Effector CD8-positive, alpha-beta T cell (primary cell): ENCODE results near the gene ABHD1.
"Not testable (repeated sequence)": the region's sequence is repeated elsewhere in the genome, so short reads cannot be mapped to it uniquely, and the experiment has no call there.

Experiments used
- DNase-seq: peaks from one replicate; lab custom pipeline; 2025; lab: John Stamatoyannopoulos, UW
- total RNA-seq, 4 experiments: gene quantifications; one replicate each; lab custom pipeline; 2026; lab: John Stamatoyannopoulos, UW

Gene ABHD1
- total RNA-seq: 0.19 to 2.4 (median 0.88) reads per million in 4 experiments

DNA sequence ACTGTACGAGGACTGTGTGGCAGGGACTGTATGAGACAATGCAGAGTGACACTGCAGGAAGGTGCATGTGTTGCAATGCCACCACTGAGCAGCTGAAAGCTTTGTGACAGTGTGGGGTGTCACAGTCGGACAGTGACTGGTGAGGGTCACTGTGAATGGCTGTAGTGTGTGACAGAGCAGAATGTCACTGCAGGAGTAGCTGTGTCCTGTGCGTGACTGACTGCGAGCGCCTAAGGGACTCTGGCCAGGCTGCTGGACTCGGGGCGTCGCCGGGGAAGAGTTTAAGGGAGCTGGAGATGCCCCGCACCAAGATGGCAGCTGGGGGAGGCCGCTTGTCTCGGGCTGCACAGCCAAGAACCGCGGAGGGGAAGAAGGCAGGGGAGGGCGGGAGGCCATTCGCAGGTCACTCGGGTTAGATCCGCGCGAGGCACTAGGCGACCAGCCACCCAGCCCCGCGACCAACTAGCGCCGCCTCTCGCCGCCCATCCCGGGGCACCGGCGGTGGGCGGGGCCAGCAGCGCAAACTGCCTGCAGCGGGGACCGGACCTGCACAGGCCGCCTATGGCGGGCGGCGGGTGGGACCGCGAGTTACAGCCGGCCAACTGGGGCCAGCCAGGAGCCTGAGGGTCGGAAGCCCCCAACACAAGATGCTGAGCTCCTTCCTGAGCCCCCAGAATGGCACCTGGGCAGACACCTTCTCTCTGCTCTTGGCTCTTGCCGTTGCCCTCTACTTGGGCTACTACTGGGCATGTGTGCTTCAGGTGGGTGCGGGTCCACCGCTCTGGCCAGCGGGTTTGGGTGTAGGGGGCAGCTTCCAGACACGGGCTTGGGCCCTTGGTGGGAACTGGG is at the start of gene ABHD1:
Gene ABHD1, plus strand, starts transcription at position 514 of the 849 bp plus-strand sequence. Its CDS starts 134 bp downstream, at position 648.
- peak; percentile 60 for DNase-seq

DNA sequence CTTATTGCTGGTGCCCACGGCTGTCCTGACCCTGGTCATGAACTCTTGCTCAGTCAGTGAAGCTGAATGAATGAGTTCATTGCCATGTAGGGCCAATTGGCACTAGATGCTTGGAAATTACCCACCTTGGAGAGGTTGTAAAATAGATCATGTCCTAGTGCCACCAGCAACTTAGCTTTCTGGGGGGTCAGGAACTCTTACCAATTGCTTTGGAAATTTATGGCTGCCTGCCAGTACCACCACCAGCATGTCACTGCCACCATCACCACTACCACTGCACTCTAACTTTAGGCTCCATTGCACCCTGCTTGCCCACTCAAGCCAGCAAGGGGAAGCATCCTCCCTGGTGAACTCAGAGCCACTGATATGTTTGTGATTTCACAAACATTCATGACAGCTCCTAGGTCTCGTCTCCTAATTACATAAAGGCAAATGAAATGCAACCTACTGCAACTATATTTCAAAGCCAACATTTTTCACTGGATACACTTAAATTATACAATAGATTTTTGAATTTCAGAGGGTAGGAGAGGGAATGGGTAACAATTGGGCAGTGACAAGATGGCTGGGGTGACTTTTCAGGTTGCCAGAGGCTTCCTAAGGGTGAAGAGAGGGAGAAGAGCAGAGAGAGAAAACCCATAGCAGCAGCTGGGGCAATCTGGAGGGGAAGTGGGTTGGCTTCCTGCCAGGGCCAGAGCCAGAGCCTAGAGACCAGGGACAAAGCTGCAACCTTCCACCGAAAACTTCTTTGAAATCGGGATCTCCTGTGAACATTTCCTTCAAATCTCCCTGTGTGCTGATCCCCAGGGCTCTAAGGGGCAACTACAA is 48.7 kb upstream of the ABHD1 start:
- DNase-seq: peak; percentile 25

DNA sequence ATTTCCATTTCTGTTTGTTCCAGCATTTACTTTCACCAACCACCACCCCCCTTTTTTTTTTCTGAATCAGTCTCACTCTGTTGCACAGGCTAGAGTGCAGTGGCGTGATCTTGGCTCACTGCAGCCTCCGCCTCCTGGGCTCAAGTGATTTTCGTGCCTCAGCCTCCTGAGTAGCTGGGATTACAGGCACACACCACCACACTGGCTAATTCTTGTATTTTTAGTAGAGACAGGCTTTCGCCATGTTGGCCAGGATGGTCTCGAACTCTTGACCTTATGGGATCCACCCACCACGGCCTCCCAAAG is 48.1 kb upstream of the ABHD1 start:
- DNase-seq: not testable (repeated sequence)

DNA sequence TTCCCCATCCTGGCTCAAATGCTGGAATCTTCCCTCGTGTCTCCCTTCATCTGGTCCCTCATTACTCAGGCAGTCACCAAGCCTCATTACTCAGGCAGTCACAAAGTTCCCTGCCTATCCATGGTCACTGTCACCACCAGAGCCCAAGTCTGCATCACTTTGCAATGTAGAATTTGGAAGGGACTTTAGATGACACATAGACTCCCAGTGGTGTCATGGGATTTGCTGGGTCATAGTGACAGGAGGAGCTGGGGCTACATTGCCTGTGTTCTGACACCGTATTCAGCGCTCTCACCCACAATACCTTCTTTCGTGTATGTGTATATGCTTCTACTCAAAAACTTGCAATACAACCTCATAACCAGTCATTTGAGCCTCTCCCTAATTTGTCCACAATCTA is 47.3 kb upstream of the ABHD1 start:
- no peak for DNase-seq

DNA sequence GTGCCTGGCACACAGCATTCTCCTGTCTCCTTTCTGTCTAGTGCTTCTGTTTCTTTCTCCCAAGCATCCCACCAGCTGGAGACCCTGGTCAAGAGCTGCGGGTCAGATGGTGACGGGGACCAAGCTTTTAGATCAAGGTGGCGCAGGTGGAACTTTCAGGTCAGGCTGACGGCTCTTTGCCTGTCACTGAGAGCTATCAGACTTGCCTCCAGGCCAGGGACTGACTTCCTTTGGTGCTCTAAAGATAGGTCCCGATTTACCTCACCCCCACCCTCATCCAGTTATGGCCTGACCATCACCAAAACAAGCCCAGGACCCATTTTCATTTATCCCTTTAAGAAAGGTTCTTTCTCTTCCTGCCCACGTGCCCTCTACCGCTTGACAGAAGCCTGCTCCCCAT is 46.4 kb upstream of the ABHD1 start:
- no peak for DNase-seq

DNA sequence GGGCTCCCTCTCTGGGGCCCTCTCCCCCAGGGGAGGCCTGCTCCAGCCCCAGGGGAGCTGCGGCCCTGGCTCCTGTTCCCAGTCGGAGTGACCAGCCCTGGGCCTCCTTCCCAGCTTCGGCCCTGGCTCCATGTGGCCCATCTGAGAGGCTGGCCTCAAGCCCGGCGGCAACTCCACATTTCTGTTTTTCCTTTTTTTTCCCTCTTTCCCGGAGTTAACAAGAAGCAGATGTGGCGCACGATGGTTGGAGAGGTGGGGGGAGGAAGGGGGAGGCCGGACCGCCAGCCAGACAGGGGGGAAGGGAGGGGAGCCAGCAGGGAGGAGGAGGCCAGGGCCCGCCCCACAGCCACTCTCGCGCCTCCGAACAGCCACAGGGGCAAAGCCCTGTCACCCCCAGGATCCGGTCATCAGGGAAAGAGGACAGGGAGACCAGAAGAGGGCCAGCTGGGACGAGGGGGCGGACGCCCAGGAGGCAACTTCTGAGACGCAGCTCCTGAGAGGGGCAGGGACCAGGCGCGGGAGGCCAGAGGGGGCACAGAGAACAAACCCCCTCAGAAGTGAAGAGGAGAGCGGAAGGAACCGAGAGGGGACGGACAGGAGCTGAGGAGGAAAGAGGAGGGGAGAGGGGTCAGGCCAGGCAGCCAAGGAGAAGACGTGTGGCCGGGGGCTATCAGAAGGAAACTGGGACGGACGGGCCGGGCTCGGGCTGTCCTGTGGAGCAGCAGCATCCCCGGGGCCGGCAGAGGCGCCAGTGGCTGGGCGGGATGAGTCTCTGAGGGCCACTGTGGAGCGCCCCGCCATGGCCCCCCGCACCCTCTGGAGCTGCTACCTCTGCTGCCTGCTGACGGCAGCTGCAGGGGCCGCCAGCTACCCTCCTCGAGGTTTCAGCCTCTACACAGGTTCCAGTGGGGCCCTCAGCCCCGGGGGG is 45.1 kb upstream of the ABHD1 start, which contains the start of gene EMILIN1:
Gene EMILIN1, plus strand, starts transcription at position 349 of the 928 bp plus-strand sequence. Its CDS starts 451 bp downstream, at position 800.
- DNase-seq: no peak

DNA sequence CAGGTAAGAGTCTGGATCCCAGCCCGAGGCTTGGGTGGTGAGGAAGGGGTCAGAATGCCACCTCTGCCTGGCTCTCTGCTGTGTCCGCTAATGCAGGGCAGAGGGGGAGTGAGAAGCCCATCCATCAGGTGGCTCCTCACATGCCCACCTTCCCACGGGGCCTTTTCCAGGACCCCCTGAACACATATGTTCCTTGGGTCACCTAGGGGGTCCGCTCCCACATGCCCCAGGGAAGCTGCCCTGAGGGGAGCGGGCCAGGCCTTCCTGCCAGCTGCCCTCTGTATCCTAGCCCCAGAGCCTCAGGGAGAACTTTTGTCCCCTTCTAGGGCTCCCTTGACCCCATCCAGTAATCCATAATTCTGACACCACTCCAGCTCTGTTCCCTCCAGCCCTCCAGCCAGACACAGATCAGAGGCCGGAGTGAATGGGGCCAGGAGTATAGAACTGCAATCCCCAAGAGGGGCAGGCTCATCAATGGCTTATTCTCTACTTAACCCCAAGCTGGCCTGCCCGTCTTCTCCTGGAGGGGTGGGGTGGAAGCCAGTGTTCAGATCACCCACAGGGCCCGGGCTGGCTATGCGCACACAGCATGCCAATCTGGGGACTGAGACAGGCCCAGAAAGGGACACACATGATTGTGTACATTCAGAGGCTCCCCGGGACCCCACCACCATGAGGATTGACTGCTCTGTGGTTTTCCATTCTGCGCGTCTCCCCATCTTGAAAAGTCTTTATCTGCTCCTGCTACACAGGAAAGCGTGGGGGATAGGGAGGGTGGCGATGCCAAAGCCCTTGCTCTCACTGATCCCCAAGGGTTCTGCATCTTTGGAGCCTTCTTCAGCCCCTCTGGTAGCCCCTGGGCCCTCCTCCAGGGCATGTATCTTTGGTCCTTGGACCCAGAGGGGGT is 44.1 kb upstream of the ABHD1 start:
- DNase-seq: no peak

DNA sequence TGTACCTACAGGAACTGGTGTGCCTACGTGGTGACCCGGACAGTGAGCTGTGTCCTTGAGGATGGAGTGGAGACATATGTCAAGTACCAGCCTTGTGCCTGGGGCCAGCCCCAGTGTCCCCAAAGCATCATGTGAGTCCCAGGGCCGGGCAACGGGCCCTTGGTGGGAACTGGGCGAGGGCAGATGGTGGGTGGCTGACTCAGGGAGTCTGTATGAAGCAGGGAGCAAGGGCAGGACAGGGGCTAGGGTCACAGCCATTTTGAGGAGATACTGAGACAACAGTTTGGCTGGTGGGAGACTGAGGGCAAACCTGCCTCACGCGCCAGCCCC is 43.5 kb upstream of the ABHD1 start:
- no peak for DNase-seq

DNA sequence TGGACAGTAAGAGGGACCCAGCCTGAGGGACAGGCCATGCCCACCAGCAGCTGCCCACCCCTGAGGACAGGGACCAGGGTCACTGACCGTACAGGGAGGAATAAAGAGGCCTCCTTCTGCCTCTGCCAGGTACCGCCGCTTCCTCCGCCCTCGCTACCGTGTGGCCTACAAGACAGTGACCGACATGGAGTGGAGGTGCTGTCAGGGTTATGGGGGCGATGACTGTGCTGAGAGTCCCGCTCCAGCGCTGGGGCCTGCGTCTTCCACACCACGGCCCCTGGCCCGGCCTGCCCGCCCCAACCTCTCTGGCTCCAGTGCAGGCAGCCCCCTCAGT is 43.0 kb upstream of the ABHD1 start:
- DNase-seq: no peak

DNA sequence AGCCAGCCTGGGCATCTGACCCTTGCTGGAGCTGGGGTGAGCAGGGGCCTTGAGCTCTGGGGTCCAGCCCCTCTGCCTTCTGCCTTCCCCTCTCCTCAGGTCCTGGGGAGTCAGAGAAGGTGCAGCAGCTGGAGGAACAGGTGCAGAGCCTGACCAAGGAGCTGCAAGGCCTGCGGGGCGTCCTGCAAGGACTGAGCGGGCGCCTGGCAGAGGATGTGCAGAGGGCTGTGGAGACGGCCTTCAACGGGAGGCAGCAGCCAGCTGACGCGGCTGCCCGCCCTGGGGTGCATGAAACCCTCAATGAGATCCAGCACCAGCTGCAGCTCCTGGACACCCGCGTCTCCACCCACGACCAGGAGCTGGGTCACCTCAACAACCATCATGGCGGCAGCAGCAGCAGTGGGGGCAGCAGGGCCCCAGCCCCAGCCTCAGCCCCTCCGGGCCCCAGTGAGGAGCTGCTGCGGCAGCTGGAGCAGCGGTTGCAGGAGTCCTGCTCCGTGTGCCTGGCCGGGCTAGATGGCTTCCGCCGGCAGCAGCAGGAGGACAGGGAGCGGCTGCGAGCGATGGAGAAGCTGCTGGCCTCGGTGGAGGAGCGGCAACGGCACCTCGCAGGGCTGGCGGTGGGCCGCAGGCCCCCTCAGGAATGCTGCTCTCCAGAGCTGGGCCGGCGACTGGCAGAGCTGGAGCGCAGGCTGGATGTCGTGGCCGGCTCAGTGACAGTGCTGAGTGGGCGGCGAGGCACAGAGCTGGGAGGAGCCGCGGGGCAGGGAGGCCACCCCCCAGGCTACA is 41.4 kb upstream of the ABHD1 start:
- DNase-seq: no peak

DNA sequence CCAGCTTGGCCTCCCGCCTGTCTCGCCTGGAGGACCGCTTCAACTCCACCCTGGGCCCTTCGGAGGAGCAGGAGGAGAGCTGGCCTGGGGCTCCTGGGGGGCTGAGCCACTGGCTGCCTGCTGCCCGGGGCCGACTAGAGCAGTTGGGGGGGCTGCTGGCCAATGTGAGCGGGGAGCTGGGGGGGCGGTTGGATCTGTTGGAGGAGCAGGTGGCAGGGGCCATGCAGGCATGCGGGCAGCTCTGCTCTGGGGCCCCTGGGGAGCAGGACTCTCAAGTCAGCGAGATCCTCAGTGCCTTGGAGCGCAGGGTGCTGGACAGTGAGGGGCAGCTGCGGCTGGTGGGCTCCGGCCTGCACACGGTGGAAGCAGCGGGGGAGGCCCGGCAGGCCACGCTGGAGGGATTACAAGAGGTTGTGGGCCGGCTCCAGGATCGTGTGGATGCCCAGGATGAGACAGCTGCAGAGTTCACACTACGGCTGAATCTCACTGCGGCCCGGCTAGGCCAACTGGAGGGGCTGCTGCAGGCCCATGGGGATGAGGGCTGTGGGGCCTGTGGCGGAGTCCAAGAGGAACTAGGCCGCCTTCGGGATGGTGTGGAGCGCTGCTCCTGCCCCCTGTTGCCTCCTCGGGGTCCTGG is 40.7 kb upstream of the ABHD1 start:
- no peak for DNase-seq

DNA sequence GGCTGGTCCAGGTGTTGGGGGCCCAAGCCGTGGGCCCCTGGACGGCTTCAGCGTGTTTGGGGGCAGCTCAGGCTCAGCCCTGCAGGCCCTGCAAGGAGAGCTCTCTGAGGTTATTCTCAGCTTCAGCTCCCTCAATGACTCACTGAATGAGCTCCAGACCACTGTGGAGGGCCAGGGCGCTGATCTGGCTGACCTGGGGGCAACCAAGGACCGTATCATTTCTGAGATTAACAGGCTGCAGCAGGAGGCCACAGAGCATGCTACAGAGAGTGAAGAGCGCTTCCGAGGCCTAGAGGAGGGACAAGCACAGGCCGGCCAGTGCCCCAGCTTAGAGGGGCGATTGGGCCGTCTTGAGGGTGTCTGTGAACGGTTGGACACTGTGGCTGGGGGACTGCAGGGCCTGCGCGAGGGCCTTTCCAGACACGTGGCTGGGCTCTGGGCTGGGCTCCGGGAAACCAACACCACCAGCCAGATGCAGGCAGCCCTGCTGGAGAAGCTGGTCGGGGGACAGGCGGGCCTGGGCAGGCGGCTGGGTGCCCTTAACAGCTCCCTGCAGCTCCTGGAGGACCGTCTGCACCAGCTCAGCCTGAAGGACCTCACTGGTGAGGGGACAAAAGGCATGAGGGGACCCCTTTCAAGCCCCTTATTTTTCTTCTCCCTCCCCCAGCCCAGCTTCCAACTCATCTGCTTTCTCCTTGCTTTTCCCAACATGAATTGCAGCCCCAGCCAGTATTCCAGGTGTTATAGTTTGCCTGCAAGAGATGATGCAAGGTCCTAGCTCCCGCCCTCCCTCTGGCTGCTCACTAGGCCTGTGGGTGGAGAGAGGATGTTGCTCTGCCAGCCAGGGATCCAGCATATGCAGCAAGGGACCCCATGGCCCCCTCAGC is 40.0 kb upstream of the ABHD1 start:
- no peak for DNase-seq

DNA sequence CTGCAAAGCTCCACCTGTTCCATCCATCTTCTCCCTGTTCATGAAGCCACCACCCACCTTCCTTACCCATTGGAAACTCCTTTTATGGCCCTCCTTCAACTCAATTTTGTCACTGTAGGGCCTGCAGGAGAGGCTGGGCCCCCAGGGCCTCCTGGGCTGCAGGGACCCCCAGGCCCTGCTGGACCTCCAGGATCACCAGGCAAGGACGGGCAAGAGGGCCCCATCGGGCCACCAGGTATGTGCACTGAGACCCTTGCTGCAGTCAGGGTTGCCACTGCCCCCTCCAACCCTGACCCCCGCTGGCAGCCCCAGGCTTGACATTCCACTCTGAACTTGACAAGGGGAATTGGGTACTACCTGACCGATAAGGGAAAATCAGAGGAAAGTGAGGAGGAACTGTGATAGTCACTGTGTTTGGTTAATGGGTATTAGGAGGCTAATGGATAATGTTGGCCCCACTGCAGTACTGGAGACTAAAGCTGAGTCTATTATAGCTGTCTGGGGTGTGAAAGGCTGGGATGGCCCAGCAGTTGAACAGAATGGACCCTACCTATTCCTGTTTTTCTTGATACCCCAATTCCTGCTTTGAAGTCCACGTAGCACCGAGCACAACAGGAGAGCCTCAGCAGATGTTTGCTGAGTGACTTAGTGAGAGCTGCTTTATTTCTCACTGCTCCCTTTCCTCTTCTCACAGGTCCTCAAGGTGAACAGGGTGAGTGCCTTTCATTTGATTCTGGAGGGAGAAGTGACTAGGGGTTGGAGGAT is 39.1 kb upstream of the ABHD1 start:
- no peak for DNase-seq

DNA sequence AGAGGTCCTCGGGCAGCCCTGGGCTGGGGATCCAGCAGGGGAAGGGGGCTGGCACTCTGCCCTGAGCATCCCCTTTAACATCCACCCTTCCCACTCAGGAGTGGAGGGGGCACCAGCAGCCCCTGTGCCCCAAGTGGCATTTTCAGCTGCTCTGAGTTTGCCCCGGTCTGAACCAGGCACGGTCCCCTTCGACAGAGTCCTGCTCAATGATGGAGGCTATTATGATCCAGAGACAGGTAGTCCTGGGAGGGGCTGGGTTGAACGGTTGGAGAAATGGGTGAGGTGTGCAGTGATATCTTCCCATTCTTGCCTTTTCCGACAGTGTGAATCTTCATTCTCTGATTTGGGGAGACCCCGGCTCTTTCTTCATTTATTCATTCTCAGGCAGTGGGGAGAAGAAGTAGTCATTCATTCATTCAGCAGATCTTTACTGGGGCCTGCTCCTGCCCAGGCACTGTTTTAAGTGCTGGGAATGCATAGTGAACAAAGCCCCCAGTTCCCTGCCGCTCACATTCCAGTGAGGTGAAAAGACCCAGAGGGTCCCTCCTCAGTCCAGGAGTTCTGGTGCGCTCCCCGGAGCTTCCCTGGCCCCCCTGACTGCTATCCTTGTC is 38.4 kb upstream of the ABHD1 start:
- DNase-seq: no peak

DNA sequence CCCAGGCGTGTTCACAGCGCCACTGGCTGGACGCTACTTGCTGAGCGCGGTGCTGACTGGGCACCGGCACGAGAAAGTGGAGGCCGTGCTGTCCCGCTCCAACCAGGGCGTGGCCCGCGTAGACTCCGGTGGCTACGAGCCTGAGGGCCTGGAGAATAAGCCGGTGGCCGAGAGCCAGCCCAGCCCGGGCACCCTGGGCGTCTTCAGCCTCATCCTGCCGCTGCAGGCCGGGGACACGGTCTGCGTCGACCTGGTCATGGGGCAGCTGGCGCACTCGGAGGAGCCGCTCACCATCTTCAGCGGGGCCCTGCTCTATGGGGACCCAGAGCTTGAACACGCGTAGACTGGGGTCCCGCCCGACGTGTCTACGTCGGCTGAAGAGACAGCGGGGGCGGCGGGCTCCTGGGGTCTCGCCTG is 37.9 kb upstream of the ABHD1 start:
- no peak for DNase-seq

DNA sequence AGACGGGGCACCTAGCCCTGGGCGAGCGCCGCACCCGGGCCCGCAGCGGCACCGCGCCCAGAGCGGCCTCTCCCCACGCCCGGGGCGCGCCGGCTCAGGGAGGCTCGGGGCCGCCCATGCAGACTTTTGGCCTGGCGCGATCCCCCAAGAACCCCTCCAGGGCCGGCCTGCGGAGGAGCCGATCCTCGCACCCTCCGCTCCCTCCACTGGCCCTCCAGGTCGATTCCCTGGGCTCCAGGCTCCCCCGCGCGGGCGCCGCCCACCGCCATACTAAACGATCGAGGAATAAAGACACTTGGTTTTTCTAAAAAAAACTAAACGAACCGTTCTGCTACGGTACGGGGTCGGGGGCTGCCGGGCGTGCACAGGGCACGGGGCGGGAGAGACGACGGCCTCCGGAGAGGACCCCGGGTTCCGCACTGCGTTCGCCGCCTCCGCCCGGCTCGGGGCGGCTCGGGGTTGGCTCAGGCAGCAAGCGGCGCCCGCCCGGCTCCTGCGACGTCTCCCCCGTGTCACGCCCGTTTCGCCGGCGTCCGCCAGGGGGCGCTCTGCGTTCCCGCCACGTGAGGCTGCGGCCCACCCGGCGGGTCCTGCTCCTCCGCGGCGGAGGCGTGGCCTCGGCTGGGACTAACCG is 37.4 kb upstream of the ABHD1 start:
- peak; percentile 95 for DNase-seq
